Measurements from ENCODE around the gene RRP12.
A peak's percentile ranks its signal among the peaks of the same experiment; 100 is the strongest.
"Not testable (repeated sequence)": the region's sequence is repeated elsewhere in the genome, so short reads cannot be mapped to it uniquely, and the experiment has no call there.

RRP12 gene

DNA sequence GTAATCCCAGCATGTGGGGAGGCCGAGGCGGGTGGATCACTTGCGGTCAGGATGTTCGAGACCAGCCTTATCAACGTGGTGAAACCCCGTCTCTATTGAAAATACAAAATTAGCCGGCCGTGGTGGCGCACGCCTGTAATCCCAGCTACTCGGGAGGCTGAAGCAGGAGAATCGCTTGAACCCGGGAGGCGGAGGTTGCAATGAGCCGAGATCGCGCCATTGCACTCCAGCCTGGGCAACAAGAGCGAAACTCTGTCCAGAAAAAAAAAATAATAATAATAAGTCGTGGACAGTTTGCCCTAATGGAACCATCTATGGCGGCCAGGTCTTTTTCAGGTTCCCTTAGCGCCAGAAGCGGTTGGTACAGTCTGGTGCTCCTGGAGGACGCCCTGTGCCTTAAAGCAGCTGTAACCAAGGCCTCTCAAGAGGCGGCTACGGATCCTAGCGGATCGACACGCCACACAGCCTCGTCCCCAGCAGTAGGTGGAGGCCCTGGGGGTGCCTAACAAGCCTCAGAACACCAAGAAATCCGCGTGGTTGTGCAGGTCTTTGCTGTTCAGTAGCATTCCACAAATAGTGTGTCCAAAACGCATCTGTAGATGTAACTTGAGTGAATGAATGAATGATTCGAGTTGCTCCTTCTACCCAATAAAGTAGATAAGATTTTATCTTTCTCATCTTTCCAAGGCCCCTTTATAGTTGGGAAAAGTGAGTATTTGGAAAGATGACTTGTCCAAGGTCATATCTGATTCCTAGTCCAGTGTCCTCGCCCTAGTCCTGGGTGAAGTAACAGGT is 25.8 kb upstream of the RRP12 start:
- peak; percentile 61 for DNase-seq
- H2BK12ac ChIP-seq (ENCODE audit: low read length in 2 of 2): no peak overlapping the region
- H2BK120ac ChIP-seq (ENCODE audit: low read depth, low read length): no peak overlapping the region
- H3K27ac ChIP-seq (ENCODE audit: low read length, poor library complexity, severe bottlenecking): peak overlapping the region; percentile 90
- peak overlapping the region; percentile 64 to 99 for H3K18ac ChIP-seq (ENCODE audit: low read depth in 1 of 2, low read length in 2 of 2)
- peak overlapping the region in 1 of 2 experiments; percentile 90 for H3K14ac ChIP-seq (ENCODE audit: low read length in 2 of 2)
- peaks cover 17 to 28% of the 10 kb centered on the region in 2 experiments for H3K36me3 ChIP-seq (ENCODE audit: control insufficient read depth in 1 of 2, insufficient read depth in 2 of 2, low read depth in 1 of 2, low read length in 2 of 2)
- peak overlapping the region in 1 of 2 experiments; percentile 94 for H3K4ac ChIP-seq (ENCODE audit: low read depth in 1 of 2, low read length in 2 of 2)
- H3K4me1 ChIP-seq (ENCODE audit: control insufficient read depth, insufficient read depth, low read depth, low read length): peaks cover 9% of the 10 kb centered on the region
- H3K79me1 ChIP-seq (replicated peaks; ENCODE audit: low read length, poor library complexity, severe bottlenecking): peaks cover 9% of the 10 kb centered on the region
- WGBS: under 1% methylated on average over 28 of the region's 34 CpGs
- H3K23ac ChIP-seq (ENCODE audit: low read length in 2 of 2): peak overlapping the region in 1 of 2 experiments; percentile 16
- H2BK5ac ChIP-seq (ENCODE audit: low read depth, low read length, poor library complexity, severe bottlenecking): peak overlapping the region; percentile 82
- H3K9me3 ChIP-seq (ENCODE audit: control insufficient read depth, low read length): no peaks in the 10 kb centered on the region
- no peak overlapping the region for H2BK15ac ChIP-seq (ENCODE audit: low read depth, poor library complexity, severe bottlenecking)
- peak overlapping the region; percentile 40 for H2AK5ac ChIP-seq (ENCODE audit: low read length, severe bottlenecking)
- no peak overlapping the region for H2AFZ ChIP-seq (ENCODE audit: low read depth, low read length)
- peak overlapping the region; percentile 98 for H3K9ac ChIP-seq (ENCODE audit: low read length)
- H3K4me2 ChIP-seq (ENCODE audit: low read length, poor library complexity, severe bottlenecking): peak overlapping the region; percentile 88
- peak overlapping the region; percentile 74 to 98 for H3K4me3 ChIP-seq (ENCODE audit: insufficient read depth in 1 of 2, low read depth in 1 of 2, low read length in 2 of 2)
- peak overlapping the region; percentile 78 for H4K91ac ChIP-seq (ENCODE audit: low read length)
- no peaks in the 10 kb centered on the region for H3K27me3 ChIP-seq (ENCODE audit: control insufficient read depth in 1 of 2, insufficient read depth in 1 of 2, low read length in 2 of 2)
- H4K8ac ChIP-seq (ENCODE audit: low read length): peak overlapping the region; percentile 67

DNA sequence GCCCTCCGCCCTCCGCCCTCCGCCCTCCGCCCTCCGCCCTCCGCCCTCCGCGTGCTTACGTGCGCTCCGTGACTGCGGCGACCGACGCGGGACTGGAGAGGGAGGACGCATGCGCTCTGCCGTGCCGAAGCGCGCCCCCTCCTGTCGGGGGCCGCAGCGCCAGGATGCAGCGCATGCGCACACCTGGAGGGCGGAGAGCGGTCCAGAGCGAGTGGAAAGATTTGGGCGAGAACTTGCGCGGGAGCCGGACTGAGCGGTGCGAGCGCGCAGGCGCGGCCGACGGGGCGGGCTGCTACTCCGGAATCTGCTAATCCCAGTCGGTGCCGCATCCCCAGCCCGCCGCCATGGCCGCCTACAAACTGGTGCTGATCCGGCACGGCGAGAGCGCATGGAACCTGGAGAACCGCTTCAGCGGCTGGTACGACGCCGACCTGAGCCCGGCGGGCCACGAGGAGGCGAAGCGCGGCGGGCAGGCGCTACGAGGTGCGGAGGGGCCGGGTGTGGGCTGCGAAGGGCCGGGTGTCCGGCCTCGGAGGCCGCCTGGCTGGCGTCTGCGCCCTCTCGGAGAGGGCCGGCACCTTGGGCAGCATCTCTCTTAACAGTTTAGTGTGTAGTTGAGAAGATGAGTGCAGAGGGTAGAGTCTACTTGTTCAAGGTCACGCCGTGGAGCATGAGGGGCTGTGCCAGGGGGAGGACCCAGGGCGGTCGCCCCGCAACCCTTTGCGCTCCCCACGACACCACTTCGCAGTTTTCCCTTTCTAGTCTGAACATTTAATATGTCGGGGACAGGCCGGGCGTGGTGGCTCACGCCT is 25.0 kb upstream of the RRP12 start, which contains the start of gene PGAM1:
Gene PGAM1, plus strand, starts transcription at position 228 of the 812 bp plus-strand sequence. Its CDS starts 117 bp downstream, at position 345.
- Histone ChIP-seq H3K27ac (ENCODE audit: low read length, poor library complexity, severe bottlenecking) (peak within 1 kb of the TSS; percentile 90), H4K91ac (ENCODE audit: low read length) (peak within 1 kb of the TSS; percentile 78), H3K9ac (ENCODE audit: low read length) (peak within 1 kb of the TSS; percentile 98), H2AK5ac (ENCODE audit: low read length, severe bottlenecking) (peak within 1 kb of the TSS; percentile 41), H3K79me1 (replicated peaks; ENCODE audit: low read length, poor library complexity, severe bottlenecking) (peaks cover 7% of the 10 kb centered on the region), H2BK12ac (ENCODE audit: low read length in 2 of 2) (no peak within 1 kb of the TSS), H3K4me1 (ENCODE audit: control insufficient read depth, insufficient read depth, low read depth, low read length) (peaks cover 9% of the 10 kb centered on the region), H3K18ac (ENCODE audit: low read depth in 1 of 2, low read length in 2 of 2) (peak within 1 kb of the TSS; percentile 73 to 99), H3K36me3 (ENCODE audit: control insufficient read depth in 1 of 2, insufficient read depth in 2 of 2, low read depth in 1 of 2, low read length in 2 of 2) (peaks cover 9 to 20% of the 10 kb centered on the region in 2 experiments), H2AFZ (ENCODE audit: low read depth, low read length) (peak within 1 kb of the TSS; percentile 18), H4K8ac (ENCODE audit: low read length) (peak within 1 kb of the TSS; percentile 73), H2BK120ac (ENCODE audit: low read depth, low read length) (no peak within 1 kb of the TSS), H2BK15ac (ENCODE audit: low read depth, poor library complexity, severe bottlenecking) (no peak within 1 kb of the TSS), H3K27me3 (ENCODE audit: control insufficient read depth in 1 of 2, insufficient read depth in 1 of 2, low read length in 2 of 2) (no peaks in the 10 kb centered on the region), H3K14ac (ENCODE audit: low read length in 2 of 2) (peak within 1 kb of the TSS in 1 of 2 experiments; percentile 86), H3K4ac (ENCODE audit: low read depth in 1 of 2, low read length in 2 of 2) (peak within 1 kb of the TSS; percentile 73 to 94), H2BK5ac (ENCODE audit: low read depth, low read length, poor library complexity, severe bottlenecking) (peak within 1 kb of the TSS; percentile 82), H3K4me2 (ENCODE audit: low read length, poor library complexity, severe bottlenecking) (peak within 1 kb of the TSS; percentile 88), H3K4me3 (ENCODE audit: insufficient read depth in 1 of 2, low read depth in 1 of 2, low read length in 2 of 2) (peak within 1 kb of the TSS; percentile 74 to 98), H3K23ac (ENCODE audit: low read length in 2 of 2) (peak within 1 kb of the TSS in 1 of 2 experiments; percentile 16), H3K9me3 (ENCODE audit: control insufficient read depth, low read length) (no peaks in the 10 kb centered on the region)
- peak; percentile 95 for DNase-seq
- WGBS: under 1% methylated on average over 62 of the region's 90 CpGs

DNA sequence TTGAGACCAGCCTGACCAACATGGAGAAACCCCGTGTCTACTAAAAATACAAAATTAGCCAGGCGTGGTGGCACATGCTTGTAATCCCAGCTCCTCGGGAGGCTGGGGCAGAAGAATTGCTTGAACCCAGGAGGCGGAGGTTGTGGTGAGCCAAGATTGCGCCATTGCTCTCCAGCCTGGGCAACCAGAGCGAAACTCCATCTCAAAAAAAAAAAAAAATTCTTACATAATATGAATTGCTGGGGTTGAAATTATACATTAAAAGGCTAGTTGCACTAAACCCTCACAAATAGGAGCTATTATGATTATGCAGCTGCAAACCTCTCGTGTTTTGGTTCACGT is 22.6 kb upstream of the RRP12 start:
- H2BK120ac ChIP-seq (ENCODE audit: low read depth, low read length); H3K14ac ChIP-seq (ENCODE audit: low read length in 2 of 2): not testable (repeated sequence)
- WGBS: 100% methylated on average over 5 of the region's 8 CpGs

DNA sequence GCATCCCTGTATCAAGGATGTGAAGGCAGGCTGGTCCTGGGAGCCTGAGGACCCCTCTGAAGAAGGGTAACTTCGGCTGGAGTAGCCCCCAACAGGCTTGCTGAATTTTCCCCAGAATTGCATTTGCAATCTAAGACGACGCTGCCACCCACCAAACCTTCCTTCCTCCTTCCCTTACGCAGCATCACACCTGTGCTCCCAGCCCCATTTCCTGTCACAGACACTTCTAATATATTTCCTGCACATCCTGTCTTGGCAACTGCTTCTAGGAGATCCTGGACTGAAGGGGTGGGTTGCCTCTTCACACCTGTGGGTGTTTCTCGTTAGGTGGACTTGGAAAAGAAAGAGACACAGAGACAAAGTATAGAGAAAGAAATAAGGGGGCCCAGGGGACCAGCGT is 15.4 kb upstream of the RRP12 start:
- H3K4me1 ChIP-seq (ENCODE audit: control insufficient read depth, insufficient read depth, low read depth, low read length): peaks cover 22% of the 10 kb centered on the region
- WGBS: 89% methylated on average over 6 of the region's 6 CpGs
- H2BK120ac ChIP-seq (ENCODE audit: low read depth, low read length): no peak overlapping the region
- no peak overlapping the region for H3K27ac ChIP-seq (ENCODE audit: low read length, poor library complexity, severe bottlenecking)
- peaks cover 0 to 8% of the 10 kb centered on the region in 2 experiments for H3K36me3 ChIP-seq (ENCODE audit: control insufficient read depth in 1 of 2, insufficient read depth in 2 of 2, low read depth in 1 of 2, low read length in 2 of 2)
- peak overlapping the region; percentile 68 for H2AK5ac ChIP-seq (ENCODE audit: low read length, severe bottlenecking)
- no peak for DNase-seq
- no peak overlapping the region for H3K4me2 ChIP-seq (ENCODE audit: low read length, poor library complexity, severe bottlenecking)
- H2BK12ac ChIP-seq (ENCODE audit: low read length in 2 of 2): no peak overlapping the region
- no peak overlapping the region for H4K8ac ChIP-seq (ENCODE audit: low read length)
- no peak overlapping the region for H4K91ac ChIP-seq (ENCODE audit: low read length)
- H3K23ac ChIP-seq (ENCODE audit: low read length in 2 of 2): no peak overlapping the region
- no peak overlapping the region for H2BK15ac ChIP-seq (ENCODE audit: low read depth, poor library complexity, severe bottlenecking)
- no peak overlapping the region for H2BK5ac ChIP-seq (ENCODE audit: low read depth, low read length, poor library complexity, severe bottlenecking)
- no peak overlapping the region for H3K18ac ChIP-seq (ENCODE audit: low read depth in 1 of 2, low read length in 2 of 2)
- H3K4ac ChIP-seq (ENCODE audit: low read depth in 1 of 2, low read length in 2 of 2): no peak overlapping the region
- no peak overlapping the region for H3K4me3 ChIP-seq (ENCODE audit: insufficient read depth in 1 of 2, low read depth in 1 of 2, low read length in 2 of 2)
- no peaks in the 10 kb centered on the region for H3K9me3 ChIP-seq (ENCODE audit: control insufficient read depth, low read length)
- no peaks in the 10 kb centered on the region for H3K27me3 ChIP-seq (ENCODE audit: control insufficient read depth in 1 of 2, insufficient read depth in 1 of 2, low read length in 2 of 2)
- H2AFZ ChIP-seq (ENCODE audit: low read depth, low read length): no peak overlapping the region
- no peak overlapping the region for H3K9ac ChIP-seq (ENCODE audit: low read length)
- no peak overlapping the region for H3K14ac ChIP-seq (ENCODE audit: low read length in 2 of 2)
- H3K79me1 ChIP-seq (replicated peaks; ENCODE audit: low read length, poor library complexity, severe bottlenecking): peaks cover 21% of the 10 kb centered on the region

More for the DNA sequence above, 22.6 kb upstream of the RRP12 start:
- H3K4me3 ChIP-seq (ENCODE audit: insufficient read depth in 1 of 2, low read depth in 1 of 2, low read length in 2 of 2); H2BK12ac ChIP-seq (ENCODE audit: low read length in 2 of 2); H2AFZ ChIP-seq (ENCODE audit: low read depth, low read length); H3K9me3 ChIP-seq (ENCODE audit: control insufficient read depth, low read length); H3K27me3 ChIP-seq (ENCODE audit: control insufficient read depth in 1 of 2, insufficient read depth in 1 of 2, low read length in 2 of 2); H3K27ac ChIP-seq (ENCODE audit: low read length, poor library complexity, severe bottlenecking); DNase-seq; H3K4ac ChIP-seq (ENCODE audit: low read depth in 1 of 2, low read length in 2 of 2); H2BK15ac ChIP-seq (ENCODE audit: low read depth, poor library complexity, severe bottlenecking); H3K18ac ChIP-seq (ENCODE audit: low read depth in 1 of 2, low read length in 2 of 2); H4K91ac ChIP-seq (ENCODE audit: low read length); H3K23ac ChIP-seq (ENCODE audit: low read length in 2 of 2); H3K36me3 ChIP-seq (ENCODE audit: control insufficient read depth in 1 of 2, insufficient read depth in 2 of 2, low read depth in 1 of 2, low read length in 2 of 2); H3K4me2 ChIP-seq (ENCODE audit: low read length, poor library complexity, severe bottlenecking); H2BK5ac ChIP-seq (ENCODE audit: low read depth, low read length, poor library complexity, severe bottlenecking); H4K8ac ChIP-seq (ENCODE audit: low read length); H2AK5ac ChIP-seq (ENCODE audit: low read length, severe bottlenecking): not testable (repeated sequence)
- Histone ChIP-seq H3K4me1 (ENCODE audit: control insufficient read depth, insufficient read depth, low read depth, low read length) (peaks cover 11% of the 10 kb centered on the region), H3K9ac (ENCODE audit: low read length) (peak overlapping the region; percentile 24), H3K79me1 (replicated peaks; ENCODE audit: low read length, poor library complexity, severe bottlenecking) (peaks cover 15% of the 10 kb centered on the region)

Measured in mesenchymal stem cell (in vitro differentiated cells and primary cell).